ENCODE measurements around the gene BST1.
"Not testable (repeated sequence)": the region's sequence is repeated elsewhere in the genome, so short reads cannot be mapped to it uniquely, and the experiment has no call there.

Gene BST1

DNA sequence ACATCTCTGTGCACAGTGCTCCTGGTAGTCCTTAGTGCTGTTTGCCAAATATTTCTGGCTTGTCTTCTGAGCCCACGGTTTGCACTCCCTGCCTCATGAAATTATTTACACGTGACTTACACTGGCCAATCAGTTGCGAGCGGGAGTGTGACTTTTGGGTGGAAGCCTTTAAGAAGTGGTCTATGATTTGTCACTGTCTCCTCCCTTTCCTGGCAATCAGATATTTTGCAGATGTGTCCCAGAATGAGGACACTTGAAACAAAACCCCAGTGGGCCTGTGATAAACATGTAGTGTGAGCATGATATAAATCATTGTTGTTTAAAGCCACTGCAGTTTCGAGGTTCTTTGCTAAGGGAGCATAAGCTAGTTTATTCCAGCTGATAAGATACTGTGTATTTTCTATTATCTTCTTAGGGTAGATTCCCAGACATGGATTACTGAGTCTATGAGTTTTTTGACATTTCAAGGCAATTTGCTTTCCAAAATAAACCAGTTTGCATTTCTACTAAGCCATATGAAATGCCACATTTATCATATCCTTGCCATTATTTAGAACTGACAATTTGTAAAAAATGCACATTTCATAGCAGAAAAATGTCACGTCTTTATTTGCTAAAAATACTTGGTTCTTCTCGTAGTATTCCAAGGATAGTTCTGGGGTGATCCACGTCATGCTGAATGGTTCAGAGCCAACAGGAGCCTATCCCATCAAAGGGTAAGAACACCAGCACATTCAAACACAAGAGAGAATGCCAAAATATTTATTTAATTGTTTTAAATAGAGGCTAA, 12.0 kb downstream of the BST1 start:
- no peak for DNase-seq

DNA sequence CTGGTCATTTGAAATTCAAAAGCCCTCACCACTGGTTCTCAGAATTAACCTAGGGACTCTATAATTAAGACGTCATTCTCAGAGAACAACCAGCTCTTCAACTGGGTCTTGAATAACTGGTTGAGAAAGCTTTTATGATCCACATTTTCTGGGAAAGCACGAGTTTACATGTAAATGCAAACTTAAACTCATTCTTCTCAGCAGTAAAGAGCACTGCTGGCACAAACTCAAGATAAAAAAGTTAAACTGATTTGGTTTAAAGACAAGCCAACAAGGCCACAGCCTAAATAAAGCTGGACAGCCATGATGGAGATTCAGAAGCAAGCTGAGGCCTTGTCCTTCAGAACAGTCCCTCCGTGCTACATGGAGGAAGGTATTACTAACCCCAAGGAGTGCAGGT, 13.2 kb downstream of the BST1 start:
- no peak for DNase-seq

DNA sequence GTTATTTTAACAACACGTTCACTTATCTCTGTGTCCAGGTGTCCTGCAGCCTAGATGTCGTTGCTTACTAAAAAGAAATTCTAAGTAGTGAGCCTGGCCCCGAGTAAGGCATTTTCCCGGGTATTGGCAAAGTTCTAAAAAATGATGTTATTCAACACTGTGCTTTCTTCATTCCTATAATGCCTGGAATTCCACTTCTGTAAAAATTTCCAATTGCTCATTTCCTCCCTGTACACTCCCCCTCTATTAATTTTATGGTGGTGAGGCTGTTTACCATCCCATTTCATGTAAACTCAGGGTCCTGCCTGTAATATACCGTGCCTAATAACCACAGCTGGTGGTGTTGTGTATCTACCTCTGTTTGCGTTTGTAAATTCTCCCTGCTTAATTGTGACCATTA, 14.2 kb downstream of the BST1 start:
- no peak for DNase-seq

DNA sequence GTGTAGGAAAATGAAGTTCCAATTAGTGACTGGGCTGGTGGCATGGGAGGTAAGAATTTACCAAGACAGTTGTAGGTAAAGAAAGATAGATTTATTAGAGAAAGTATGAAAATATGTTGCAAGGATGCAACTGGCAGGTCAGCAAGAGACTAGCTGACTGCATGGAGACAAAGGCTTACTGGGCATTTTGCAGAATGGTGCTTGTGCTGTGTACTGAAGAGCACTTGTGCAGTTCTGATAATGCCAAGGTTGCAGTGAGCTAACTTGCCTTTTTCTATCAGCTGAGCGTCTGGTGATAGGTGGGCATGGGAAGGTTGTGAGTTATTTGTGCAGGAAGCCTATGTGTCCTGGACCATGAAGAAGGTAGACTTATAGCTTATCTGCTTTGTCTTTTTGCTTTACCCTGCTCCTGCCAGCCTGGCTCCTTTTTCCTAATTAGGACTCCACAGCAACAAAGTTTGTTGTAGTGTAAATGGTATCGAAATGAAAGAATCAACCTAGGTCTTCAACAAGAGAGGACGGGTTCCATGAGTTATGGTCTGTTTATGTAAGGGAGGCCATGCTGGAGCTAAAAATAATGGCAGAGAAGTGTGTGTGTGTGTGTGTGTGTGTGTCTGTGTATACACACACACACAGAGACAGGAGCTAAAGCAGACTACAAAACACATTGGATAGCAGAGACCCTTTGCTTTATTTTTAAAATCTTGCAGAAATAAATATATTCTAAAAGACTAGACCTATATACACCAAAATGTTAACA, 15.0 kb downstream of the BST1 start:
- no peak for DNase-seq

DNA sequence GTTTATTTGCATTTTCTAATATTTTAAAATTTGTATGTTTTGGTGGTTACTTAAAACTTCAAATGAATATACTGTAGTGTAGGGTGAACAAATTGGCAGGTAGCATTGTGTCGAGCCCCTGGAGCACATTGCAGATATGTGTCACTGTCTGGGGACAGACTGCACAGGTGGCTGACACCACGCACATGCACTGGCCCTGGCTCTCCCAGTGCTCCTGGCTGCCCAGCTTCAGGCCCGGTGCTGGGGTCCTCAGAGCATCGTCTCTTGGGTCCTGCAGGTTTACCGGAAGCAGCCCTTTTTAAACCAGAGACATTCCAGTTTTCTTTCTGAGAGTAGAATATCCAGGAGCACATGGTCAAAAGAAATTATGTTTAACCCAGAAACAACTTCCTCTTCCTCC, 15.6 kb downstream of the BST1 start:
- DNase-seq, result no peak

DNA sequence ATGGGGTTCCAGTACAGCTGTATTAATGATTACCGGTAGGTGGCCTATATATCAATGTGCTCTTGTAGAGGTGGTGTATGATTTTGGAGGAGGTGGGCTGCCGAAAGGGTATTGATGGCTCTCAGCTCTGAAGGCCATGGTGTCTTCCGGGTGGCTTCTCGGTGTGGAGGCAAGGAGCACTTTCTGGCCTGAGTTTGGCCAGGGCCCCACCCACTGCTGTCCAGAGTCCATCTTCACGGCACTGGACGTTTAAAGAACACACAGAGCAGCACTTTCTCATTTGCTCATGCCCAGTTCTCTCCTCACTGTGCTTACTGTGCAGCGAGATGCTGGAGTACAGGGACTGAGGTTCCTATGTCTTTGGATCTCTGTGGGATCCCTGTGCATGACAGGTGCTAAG, 16.1 kb downstream of the BST1 start:
- DNase-seq, result no peak

DNA sequence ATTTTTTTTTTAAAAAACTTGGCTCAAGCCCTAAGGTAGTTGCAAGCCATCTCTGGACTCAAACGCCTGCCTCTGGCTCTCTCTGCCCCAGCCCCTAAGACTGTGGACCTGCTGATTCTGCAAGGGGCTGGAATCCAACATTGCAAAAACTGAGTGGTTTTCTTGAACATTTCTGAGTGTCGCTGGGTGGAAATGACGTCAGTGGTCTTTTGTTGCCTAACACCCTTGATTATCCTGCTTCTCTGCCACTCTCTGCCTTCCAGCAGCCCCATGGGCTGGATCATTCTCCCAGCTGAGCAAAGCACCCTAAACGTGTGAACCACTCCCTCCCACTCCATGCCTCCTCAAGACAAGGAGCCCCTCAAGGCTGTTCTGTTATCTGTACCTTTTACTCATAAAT, 16.6 kb downstream of the BST1 start:
- no peak for DNase-seq

DNA sequence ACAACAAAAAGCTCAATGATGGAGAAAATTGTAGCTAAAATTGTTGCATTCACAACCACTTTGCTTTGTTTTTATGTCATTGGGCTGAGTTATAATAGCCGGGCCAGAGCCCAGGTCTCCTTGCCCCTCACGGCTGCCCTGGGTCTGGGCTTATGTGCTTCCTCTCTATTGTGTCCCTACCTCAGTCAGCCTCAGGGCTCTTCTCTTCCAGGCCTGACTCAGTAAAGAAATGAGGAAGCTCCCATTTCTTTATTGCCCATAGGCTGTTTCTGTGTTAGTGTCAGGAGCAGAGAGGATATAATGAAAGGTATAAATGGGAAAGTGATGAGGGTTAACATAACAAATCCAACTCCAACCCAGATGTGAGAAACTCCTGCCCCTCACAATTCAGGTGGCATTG, 18.0 kb downstream of the BST1 start:
- DNase-seq, result no peak

DNA sequence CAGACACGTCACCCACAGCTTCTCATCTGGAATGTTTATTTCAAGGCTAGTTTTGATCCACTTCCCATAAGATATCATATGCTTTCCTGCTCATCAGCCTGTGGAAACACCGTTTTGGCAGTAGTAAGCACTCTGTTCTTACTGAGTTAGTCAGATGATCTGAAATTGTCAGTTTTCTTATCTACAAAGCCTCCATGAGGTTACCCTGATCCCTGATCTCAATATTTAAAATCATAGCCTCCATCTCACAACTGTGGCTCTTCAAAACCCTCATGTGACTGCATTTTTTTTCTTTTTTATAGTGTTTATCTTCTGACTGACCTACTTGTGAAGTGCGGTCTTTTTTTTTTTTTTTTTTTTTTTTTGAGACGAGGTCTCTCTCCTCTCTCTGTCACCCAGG, 22.7 kb downstream of the BST1 start:
- DNase-seq, result no peak

DNA sequence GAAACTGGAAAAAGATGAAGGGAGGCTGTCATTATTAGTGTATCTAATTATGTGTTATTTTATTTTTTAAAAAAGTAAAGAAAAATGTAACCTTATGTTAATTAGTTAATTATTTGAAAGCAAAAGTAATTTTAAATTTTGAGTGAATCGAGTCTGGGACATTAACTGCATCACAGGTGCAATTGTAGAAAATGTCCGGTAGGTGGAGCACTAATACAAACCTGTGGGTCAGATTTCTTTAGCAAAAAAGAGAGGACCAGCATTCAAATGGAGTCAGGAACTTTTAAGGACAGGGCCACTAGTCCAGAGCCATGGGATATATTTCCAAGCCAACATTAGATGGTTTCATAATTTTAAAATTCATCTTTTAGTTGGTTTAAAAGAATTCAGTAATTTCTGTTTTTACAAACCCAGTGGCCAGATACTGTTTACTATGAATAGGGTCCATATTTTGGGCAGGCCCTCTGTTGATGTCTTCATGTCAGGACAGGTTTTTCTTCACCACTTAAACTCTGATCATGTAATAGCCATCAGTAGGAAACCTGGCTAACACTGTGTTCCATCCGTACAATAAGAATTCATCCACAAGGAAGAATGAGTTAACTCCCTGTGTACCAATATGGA, 27.2 kb downstream of the BST1 start:
- no peak for DNase-seq

DNA sequence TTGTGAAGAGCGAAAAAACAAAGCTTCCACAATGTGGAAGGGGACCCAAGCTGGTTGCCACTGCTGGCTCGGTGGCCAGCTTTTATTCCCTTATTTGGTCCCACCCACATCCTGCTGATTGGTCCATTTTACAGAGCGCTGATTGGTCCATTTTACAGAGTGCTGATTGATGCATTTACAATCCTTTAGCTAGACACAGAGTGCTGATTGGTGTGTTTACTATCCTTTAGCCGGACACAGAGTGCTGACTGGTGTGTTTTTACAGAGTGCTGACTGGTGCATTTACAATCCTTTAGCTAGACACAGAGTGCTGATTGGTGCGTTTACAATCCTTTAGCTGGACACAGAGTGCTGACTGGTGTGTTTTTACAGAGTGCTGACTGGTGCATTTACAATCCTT, 30.2 kb downstream of the BST1 start:
- not testable (repeated sequence) for DNase-seq

DNA sequence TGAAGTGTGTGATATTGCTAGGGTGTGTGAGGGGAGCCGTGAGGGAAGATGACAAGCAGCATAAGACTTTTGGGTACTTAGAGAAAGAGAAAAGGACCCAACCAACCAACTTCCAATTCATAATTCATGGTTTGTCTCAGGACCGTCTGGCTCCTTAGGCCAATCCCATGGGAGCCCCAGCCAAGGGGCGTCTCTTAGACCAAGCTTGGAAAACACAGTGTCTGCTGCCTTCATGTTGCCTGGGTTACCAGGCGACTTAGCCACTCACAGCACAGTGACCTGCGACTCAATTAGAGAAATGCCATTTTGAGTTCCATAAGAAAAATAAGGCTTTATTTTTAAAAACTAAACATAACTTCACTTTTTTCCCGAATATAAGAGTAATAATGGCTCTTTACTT, 32.7 kb downstream of the BST1 start:
- no peak for DNase-seq

DNA sequence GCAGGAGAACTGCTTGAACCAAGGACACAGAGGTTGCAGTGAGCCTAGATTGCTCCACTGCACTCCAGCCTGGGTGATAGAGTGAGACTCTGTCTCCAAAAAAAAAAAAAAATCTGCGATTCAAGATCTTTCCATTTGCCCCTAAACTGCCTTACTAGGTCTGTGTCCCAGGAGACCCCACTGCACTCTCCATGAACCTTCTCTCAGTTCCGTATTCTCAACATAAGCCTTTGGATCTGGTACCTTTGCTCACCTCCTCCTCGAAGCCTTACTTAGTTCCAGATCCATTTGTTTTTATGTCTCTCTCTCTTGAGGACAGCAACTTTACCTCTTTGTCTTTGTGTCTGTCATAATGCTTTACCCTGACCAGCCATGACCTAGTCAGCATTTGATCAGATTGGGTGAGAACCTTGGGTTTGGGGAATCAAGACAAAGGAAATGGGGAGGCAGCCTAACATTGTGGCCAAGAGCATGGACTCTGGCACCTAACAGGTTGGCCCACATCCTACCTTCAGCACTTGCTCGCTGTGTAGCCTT, 33.7 kb downstream of the BST1 start:
- no peak for DNase-seq

DNA sequence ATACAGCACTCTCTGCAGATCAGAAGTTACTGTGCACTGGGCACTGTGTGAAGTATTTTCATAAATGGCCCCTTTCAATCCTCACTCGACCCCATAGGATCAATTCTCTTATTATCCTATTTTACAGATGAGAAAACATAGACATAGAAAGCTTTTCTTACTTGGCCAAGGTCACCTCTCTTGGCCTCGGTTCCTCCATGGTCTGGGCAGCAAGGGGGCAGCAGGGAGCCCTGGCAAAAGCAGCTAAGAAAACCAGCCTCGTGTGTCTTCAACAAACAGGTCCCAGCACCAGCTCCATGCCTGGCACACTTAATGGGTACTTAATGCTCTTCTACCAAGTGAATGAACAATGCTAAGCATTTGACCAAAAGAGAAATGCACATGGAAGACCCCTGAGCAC, 34.4 kb downstream of the BST1 start:
- no peak for DNase-seq

DNA sequence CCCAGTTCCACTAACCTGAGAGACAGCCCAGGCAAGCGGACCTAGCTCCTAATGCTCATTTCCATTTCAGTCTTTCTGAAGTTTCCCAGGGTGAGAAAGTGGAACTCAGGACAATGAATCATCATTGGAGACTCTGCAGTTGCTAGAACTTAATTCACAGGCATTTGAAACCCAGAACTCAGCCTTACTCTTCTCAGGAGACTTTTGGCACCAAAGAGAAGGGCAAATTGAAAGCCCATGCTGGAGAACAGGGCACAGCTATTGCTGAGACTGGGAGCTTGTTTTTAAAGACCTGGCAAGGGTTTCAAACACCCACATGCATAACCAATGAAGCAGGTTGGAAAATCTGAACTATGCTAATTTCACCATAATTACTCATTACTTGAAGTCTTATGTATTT, 36.0 kb downstream of the BST1 start:
- DNase-seq, result no peak

DNA sequence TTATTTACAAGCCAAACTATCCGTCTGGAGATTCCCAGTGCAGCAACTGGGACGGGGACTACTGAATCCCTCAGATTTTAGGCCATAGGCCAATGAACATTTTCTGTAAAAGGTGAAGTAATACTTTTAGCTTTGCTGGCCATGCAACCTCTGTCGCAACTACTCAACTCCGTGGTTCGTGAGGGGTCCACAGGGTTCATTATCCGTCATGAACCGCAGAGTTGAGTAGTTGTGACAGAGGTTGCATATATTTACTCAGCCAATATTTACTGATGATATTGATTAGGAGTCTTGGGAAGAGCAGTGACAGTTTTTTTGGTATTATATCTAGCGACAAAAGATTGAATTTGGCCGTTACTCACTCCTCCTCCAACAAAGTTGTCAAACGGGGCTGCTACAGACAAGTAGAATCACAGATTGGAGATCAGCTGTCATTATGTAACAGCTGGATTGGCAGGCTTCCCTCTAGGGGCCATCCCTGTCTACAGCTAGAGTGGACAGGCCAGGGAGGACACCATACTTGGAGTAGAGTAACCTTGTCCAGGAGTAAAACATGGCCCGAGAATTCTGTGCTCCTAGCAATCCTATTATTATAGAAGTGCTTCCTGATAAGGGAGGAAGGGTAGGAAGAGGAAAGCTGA, 38.0 kb downstream of the BST1 start:
- no peak for DNase-seq

DNA sequence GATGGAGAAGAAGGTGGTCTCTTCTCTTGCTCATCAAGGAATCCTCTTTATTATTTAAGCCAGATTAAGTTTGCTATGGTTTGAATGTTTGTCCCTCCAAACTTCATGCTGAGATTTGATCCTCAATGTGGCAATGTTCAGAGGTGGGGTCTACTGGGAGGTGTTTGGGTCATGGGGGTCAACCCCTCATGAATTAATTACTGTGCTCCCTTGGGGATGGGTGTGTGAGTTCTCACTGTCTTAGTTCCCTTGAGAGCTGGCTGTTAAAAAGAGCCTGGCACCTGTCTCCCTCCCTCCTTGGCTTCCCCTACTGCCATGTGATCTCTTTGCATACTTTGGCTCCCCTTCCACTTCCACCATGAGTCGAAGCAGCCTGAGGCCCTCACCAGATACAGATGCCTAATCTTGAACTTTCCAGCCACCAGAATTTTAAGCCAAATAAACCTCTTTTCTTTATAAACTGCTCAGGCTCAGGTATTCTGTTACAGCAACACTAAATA, 39.3 kb downstream of the BST1 start:
- DNase-seq, result no peak

DNA sequence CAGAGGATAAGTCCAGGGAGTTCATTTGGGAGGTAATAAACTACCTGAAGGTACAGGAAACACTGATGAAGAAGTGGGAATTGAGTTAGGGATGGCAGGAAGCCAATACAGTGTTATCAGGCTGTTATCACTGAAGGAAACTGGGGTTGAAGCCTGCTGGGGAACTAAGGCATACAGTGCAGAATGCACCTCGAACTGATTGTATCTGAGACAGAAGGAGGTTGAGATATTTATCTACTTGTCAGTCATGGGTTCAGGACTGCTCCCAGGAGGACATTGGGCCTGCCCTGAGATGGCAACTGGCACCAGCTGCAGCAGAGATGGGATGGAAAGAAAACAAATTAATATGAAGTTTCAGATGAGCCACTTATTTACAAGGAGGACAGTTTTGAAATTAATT, 39.8 kb downstream of the BST1 start:
- DNase-seq, result no peak

DNA sequence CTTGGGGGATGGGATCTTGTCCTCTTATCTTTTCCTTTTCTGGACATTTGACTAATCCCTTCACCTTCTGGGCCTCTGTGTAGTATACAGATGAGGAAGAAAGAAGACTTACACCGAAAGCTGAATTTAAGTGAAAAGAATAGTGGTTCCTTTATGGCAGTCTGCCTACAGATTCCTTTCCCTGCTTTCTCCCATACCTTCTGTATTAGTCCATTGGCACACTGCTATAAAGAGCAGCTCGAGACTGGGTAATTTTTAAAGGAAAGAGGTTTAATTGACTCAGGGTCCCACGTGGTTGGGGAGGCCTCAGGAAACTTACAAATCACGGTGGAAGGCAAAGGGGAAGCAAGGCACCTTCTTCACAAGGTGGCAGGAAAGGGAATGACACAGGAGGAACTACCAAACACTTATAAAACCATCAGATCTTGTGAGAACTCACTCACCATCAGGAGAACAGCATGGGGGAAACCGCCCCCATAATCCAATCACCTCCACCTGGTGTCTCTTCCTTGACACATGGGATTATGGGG, 41.2 kb downstream of the BST1 start:
- no peak for DNase-seq

DNA sequence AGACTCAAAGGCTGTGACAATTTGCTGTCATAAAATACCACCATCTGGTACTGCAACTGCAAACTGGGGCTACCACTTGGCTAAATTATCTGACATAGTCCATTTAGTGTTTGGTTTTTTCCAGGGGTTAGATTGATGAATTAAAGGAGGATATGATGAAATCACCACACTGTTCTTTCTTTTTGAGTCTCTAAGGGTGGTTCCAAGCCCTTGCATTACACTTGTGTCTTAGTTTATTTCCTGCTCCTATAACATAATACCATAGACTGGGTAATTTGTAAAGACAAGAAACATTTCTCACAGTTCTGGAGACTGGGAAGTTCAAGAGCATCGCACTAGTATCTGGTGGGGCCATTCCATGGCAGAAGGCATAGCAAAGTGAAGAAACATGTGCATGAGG, 43.2 kb downstream of the BST1 start:
- DNase-seq, result no peak

DNA sequence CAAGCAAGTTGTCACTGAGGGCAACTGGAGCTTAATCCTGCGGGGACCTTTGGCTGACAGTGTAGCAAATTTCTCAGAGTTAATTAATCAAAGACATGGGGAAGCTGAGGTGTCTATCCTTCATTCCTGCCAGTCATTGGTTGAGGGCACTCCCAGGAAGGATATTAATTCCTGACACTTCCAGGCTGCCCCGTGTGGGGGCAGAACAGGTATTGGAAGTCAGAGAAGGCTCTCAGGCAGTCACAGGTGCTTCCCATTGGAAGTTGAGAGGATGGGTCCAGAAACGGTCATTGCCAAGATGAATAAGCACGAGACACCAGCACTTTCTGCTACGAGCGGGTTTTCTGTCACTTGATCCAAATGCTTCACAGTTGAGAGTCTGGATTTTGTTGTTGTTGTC, 46.1 kb downstream of the BST1 start:
- DNase-seq, result no peak

DNA sequence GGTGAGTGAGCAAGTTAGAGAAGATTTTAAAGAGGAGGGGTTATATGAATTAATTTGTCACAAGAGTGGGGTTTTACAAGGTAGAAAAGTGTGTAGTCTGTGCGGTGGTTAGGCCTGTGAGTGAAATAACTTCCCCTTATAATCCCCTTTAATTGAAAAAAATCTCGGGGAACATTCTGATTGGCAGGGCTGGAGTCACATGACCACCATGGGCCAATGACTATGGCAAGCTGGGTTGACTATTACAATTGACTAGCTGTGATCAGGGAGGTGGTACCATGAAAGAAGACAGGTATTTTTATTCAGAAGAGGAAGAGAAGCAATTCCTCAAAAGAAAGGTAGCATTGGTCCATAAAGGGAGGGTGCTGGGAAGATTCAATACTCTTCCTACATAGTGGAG, 48.3 kb downstream of the BST1 start:
- DNase-seq, result no peak

DNA sequence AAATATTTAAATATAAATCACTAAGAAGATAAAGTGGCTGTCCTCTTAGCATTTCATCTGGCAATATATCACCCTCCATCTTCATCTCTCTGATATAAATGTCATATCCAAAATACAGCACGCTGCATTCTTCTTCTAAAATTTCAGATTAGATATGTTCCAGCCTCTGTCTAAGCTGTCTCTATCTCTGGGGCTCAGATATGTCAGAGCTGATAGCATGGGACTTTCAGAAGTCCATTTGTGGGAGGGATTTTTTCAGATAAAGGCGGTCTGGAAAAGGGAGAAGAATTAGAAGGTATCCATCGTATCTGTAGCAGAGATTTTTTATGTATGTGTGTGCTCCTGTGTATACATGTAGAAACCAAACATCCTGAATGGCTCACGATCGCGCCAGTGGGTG, 50.2 kb downstream of the BST1 start:
- no peak for DNase-seq
